GM21367 (cell line): ENCODE data around the gene PRCP.
"Not testable (repeated sequence)": the region's sequence is repeated elsewhere in the genome, so short reads cannot be mapped to it uniquely, and the experiment has no call there.

ENCODE experiments used
- ATAC-seq: cut with Tn5 transposase; IDR thresholded peaks from one replicate; pipeline ENCODE4 v1.9.1; 2021; ENCODE audit not compliant: unreplicated experiment

PRCP gene

GRCh38 chr11:82873919-82874333, 26.3 kb downstream of the PRCP start:
- ATAC-seq = no peak

- no peak for ATAC-seq
Measured at GRCh38 chr11:82872377-82873150, 27.7 kb downstream of the PRCP start.

GRCh38 chr11:82871646-82872045, 28.6 kb downstream of the PRCP start:
- ATAC-seq = no peak

- ATAC-seq = no peak
Measured at GRCh38 chr11:82869657-82870056, 30.6 kb downstream of the PRCP start.

GRCh38 chr11:82867495-82868082, 32.6 kb downstream of the PRCP start:
- ATAC-seq = no peak

GRCh38 chr11:82865841-82866240, 34.4 kb downstream of the PRCP start:
- ATAC-seq = no peak

- ATAC-seq = no peak
Measured at GRCh38 chr11:82864268-82864667, 36.0 kb downstream of the PRCP start.

GRCh38 chr11:82863209-82863608, 37.0 kb downstream of the PRCP start:
- no peak for ATAC-seq

GRCh38 chr11:82862379-82862778, 37.9 kb downstream of the PRCP start:
- no peak for ATAC-seq

GRCh38 chr11:82859750-82860149, 40.5 kb downstream of the PRCP start:
- ATAC-seq = no peak

GRCh38 chr11:82858556-82859091, 41.6 kb downstream of the PRCP start:
- no peak for ATAC-seq

GRCh38 chr11:82858133-82858532, 42.1 kb downstream of the PRCP start:
- no peak for ATAC-seq

- no peak for ATAC-seq
Measured at GRCh38 chr11:82857145-82857544, 43.1 kb downstream of the PRCP start.

- no peak for ATAC-seq
Measured at GRCh38 chr11:82855616-82856015, 44.6 kb downstream of the PRCP start.

GRCh38 chr11:82854916-82855315, 45.3 kb downstream of the PRCP start:
- ATAC-seq = not testable (repeated sequence)

- ATAC-seq = no peak
Measured at GRCh38 chr11:82854242-82854641, 46.0 kb downstream of the PRCP start.

GRCh38 chr11:82848829-82849228, 51.4 kb downstream of the PRCP start:
- no peak for ATAC-seq

- ATAC-seq = no peak
Measured at GRCh38 chr11:82845356-82846353, 54.6 kb downstream of the PRCP start.

GRCh38 chr11:82843057-82843795, 57.0 kb downstream of the PRCP start:
- no peak for ATAC-seq

- ATAC-seq = no peak
Measured at GRCh38 chr11:82842019-82842418, 58.2 kb downstream of the PRCP start.

GRCh38 chr11:82837650-82838049, 62.6 kb downstream of the PRCP start:
- no peak for ATAC-seq
